Activated CD4-positive, alpha-beta T cell treated with anti-CD3 and anti-CD28 coated beads, Interleukin-2, amount 10 ng/mL, durations not matched to agents 24 days and 14 days (primary cell): ENCODE measurements around the gene MRPL21. TPM values are rescaled to one million over a fixed set of nuclear protein-coding genes. Genes with fewer than 3 reads are reported as not detected.

Experiments used
- DNase-seq: peaks from one replicate; pipeline ENCODE4 v3.0.0; 2022
- H3K27ac Mint-ChIP-seq: one replicate; pipeline ENCODE4 v1.8.0; 2022; ENCODE audit warnings: mild to moderate bottlenecking, mixed read lengths
- H3K27me3 Mint-ChIP-seq: one replicate; pipeline ENCODE4 v1.8.0; 2022; ENCODE audit warnings: mixed read lengths
- H3K36me3 Mint-ChIP-seq: one replicate; pipeline ENCODE4 v1.8.0; 2022; ENCODE audit warnings: low read depth, mild to moderate bottlenecking, mixed read lengths
- H3K4me1 Mint-ChIP-seq: one replicate; pipeline ENCODE4 v1.8.0; 2021; ENCODE audit warnings: mixed read lengths
- H3K4me3 Mint-ChIP-seq: one replicate; pipeline ENCODE4 v1.8.0; 2022; ENCODE audit warnings: mild to moderate bottlenecking, moderate library complexity, mixed read lengths
- H3K9me3 Mint-ChIP-seq: one replicate; pipeline ENCODE4 v1.8.0; 2021; ENCODE audit warnings: mixed read lengths
- intact Hi-C: fragments of 100-400 bp; cut with micrococcal nuclease; formaldehyde crosslinking; loops from one replicate; pipeline ENCODE4 v1.15.1; 2023
- total RNA-seq: library from RNA; stranded (reverse); gene quantifications from 2 replicates; pipeline ENCODE4 v1.2.3, GENCODE V29; 2022

The MRPL21 gene
- total RNA-seq, 1 donor from 2014 or later, result 128 TPM

DNA sequence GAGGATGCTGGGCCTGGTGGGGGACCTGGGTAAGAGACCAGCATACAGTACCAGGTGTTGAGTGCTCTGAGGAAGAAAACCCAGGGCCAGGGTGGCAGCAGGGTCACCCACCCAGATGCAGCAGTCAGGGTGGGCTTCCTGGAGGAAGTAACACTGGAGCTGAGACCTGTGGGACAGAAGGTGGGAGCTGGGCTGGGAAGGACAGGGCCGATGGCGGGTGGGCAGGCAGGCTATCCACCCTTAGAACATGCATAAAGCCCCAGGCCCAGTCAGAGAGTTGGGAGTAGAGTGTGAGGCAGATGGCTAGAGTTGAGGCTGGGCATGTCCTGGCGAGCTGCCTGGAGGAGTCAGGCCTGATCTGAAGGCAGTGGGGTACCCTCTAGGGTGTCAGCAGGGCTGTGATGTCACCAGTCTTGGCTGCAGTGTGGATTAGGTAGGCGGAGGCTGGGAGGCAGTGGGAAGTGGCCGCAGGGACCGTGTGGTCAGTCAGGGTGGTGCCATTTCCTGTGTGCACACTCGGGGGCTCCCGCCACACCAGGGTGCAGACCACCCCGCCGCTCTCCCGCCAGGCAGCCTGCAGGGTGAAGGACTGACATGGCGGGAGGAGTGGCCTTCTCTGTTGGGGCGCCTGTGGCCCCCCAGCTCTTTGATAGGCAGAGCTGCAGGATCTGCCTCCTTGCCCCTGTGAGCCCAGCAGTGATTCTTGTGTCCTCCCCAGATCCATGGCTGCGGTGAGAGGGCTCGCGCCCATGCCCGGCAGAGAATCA is 35.4 kb upstream of the MRPL21 start:
- no peak overlapping the region for H3K4me3 Mint-ChIP-seq
- H3K9me3 Mint-ChIP-seq, result no peaks in the 10 kb centered on the region
- peaks cover 3% of the 10 kb centered on the region for H3K36me3 Mint-ChIP-seq
- intact Hi-C loops, result no loop called here
- H3K4me1 Mint-ChIP-seq, result no peaks in the 10 kb centered on the region
- H3K27me3 Mint-ChIP-seq, result no peaks in the 10 kb centered on the region
- no peak for DNase-seq
- no peak overlapping the region for H3K27ac Mint-ChIP-seq

DNA sequence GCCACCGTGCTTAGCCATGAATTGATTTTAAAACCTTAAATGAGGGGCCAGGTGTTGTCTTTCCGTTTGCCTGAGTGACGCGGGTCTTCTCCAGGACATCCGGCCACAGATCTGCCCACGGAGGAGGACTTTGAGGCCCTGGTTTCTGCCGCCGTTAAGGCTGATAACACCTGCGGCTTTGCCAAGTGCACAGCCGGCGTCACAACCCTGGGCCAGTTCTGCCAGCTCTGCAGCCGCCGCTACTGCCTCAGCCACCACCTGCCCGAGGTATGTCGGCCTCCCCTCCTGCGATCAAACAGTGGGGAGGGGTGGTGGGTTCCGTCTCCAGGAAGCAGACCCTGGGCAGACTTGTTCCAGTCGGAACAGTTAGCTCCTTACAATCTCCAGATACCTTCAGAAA is 34.5 kb upstream of the MRPL21 start:
- Mint-ChIP-seq H3K9me3 (no peaks in the 10 kb centered on the region), H3K36me3 (peaks cover 3% of the 10 kb centered on the region), H3K4me1 (no peaks in the 10 kb centered on the region), H3K27me3 (no peaks in the 10 kb centered on the region), H3K4me3 (no peak overlapping the region), H3K27ac (no peak overlapping the region)
- DNase-seq, result no peak
- intact Hi-C loops, result no loop called here

DNA sequence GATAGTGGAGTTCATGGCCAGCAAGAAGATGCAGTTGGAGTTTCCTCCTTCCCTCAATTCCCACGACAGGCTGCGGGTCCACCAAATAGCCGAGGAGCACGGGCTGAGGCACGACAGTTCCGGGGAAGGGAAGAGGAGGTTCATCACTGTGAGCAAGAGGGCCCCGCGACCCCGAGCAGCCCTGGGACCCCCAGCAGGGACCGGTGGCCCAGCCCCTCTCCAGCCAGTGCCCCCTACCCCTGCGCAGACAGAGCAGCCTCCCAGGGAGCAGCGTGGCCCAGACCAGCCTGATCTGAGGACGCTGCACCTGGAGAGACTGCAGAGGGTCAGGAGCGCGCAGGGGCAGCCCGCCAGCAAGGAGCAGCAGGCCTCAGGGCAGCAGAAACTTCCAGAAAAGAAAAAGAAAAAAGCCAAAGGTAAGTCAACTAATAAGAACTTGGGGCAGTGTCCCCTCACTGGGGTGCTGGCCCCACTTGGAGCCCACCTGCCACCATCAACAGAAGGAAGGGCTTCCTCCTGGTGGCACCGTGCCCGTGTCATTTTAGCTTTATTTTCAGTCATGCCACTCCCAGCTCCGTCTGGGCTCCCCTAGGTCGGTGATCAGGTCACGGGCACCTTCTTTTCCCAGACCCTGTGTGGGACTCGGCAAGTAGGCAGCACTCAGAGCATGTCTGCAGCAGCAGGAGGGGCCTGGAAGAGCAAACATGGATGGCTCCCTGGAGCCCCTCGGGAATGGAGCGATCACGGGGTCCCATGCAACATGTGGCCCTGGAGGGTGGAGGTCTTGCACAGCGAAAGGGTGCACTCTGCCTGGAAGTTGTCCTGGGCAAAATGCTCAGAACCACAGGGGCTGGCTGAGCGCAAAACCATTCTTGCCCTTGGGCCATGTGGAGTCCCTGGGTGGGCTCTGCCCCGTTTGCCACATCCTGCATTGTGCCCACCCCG is 33.3 kb upstream of the MRPL21 start:
- Mint-ChIP-seq H3K4me3 (no peak overlapping the region), H3K27ac (no peak overlapping the region)
- intact Hi-C loops, result no loop called here

DNA sequence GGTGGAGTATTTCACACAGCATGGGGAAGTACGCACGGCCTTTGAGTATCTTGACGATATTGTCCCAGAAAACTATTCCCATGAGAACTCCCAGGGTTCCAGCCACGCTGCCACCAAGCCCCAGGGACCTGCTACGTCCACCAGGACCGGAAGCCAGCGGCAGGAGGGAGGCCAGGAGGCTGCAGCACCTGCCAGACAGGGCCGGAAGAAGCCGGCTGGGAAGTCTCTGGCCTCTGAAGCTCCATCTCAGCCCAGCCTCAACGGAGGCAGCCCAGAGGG is 32.7 kb upstream of the MRPL21 start:
- no peaks in the 10 kb centered on the region for H3K4me1 Mint-ChIP-seq
- no peak overlapping the region for H3K27ac Mint-ChIP-seq
- no peak overlapping the region for H3K4me3 Mint-ChIP-seq
- intact Hi-C loops, result no loop called here
- DNase-seq, result no peak
- H3K9me3 Mint-ChIP-seq, result no peaks in the 10 kb centered on the region
- no peaks in the 10 kb centered on the region for H3K27me3 Mint-ChIP-seq
- peaks cover 6% of the 10 kb centered on the region for H3K36me3 Mint-ChIP-seq

More for the DNA sequence above, 33.3 kb upstream of the MRPL21 start:
- Mint-ChIP-seq H3K4me1 (no peaks in the 10 kb centered on the region), H3K27me3 (no peaks in the 10 kb centered on the region), H3K36me3 (peaks cover 3% of the 10 kb centered on the region), H3K9me3 (no peaks in the 10 kb centered on the region)
- no peak for DNase-seq

DNA sequence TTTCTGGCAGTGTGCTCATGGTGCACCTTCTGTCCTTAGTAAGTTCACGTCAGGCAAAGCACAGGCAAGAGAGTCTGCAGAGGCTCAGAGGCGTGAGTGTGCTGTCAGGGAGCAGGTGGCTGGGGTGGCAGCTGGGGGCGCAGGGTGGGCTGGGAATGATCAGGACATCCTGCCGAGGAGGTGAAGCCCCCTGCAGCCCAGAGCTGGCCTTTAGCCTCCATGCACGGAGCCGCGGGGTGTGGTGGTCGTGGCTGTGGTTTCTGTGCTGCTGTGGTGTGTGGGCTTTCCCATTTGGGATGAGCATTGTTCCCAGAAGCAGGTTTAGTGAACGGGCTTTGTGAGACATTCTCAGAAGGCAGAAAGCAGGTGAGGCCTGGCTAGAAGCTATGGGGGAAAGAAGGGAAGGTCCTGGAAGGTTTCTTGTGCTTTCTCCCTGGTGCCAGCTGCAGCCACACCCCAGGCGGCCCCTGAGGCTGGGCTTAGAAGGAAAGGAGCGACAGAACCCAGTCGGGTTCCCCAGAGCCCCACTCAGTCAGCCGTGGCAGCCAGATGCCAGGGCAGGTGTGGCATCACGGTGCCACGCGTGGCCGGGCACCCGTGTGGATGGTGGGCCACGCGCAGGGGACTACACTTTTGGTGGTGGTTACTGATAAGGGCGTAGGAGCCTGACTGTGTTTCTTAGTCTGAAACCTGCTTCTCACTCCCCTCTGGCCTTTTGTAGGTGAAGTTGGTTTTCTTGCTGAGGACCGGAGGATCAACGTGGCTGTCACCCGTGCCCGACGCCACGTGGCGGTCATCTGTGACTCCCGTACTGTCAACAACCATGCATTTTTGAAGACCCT is 32.1 kb upstream of the MRPL21 start:
- no peaks in the 10 kb centered on the region for H3K4me1 Mint-ChIP-seq
- no peak for DNase-seq
- intact Hi-C loops, result no loop called here
- H3K4me3 Mint-ChIP-seq, result no peak overlapping the region
- no peak overlapping the region for H3K27ac Mint-ChIP-seq
- no peaks in the 10 kb centered on the region for H3K27me3 Mint-ChIP-seq
- H3K36me3 Mint-ChIP-seq, result peaks cover 6% of the 10 kb centered on the region
- H3K9me3 Mint-ChIP-seq, result no peaks in the 10 kb centered on the region

DNA sequence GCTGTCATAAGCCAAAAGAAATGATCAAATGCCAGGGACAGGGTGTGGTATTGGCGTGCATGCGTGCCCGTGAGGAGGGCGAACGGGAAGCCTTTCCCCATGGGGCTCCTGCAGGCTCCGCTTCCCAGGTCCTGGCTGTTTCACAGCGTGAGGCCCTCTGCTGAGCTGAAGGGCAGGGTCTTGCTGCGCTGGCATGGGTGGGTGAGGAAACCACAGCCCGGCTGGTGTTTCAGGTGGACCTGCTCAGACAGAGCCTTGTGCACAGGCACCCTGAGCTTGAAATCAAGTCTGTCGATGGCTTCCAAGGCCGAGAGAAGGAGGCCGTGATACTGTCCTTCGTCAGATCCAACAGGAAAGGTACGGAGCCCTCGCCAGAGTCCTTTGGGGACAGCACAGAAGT is 31.4 kb upstream of the MRPL21 start:
- Mint-ChIP-seq H3K27me3 (no peaks in the 10 kb centered on the region), H3K4me3 (no peak overlapping the region), H3K36me3 (peaks cover 12% of the 10 kb centered on the region), H3K9me3 (no peaks in the 10 kb centered on the region), H3K4me1 (no peaks in the 10 kb centered on the region), H3K27ac (no peak overlapping the region)
- no peak for DNase-seq
- intact Hi-C loops, result no loop called here

DNA sequence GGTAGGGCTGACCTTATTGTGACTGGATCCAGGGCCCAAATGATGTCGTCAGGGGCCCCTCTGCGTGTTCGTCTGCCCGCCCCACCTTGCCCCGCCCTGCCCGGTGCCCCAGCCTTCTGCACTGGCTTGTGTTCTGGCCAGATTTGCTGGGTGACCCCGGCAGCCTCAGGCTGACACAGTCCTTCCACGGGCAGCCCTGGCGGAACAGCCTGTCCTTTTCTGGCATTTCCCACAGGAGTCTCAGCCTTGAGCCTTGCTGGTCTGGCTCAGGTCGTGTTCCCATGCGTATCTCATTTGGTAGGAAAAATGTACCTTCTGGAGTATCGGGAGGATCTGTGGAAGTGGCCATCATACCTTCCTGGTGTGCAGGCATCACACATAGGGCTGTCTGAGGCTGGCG is 31.0 kb upstream of the MRPL21 start:
- Mint-ChIP-seq H3K4me3 (no peak overlapping the region), H3K4me1 (no peaks in the 10 kb centered on the region), H3K9me3 (no peaks in the 10 kb centered on the region), H3K27me3 (no peaks in the 10 kb centered on the region), H3K27ac (no peak overlapping the region), H3K36me3 (peaks cover 15% of the 10 kb centered on the region)
- intact Hi-C loops, result no loop called here
- no peak for DNase-seq

DNA sequence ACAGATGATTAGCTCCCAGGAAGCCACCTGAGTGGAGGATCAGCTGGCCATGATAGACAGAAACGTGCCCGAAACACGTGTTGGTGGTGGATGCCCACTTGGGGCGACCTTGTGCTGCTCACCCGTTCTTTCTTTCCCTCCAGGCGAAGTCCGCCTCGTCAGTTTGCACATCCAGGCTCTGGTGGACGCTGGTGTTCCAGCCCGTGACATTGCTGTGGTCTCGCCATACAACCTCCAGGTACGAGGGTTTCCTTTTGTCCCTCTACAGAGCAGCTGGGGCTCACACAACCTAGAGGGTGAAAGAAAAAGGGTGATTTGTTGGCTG is 30.7 kb upstream of the MRPL21 start:
- no peak overlapping the region for H3K4me3 Mint-ChIP-seq
- intact Hi-C loops, result no loop called here
- no peaks in the 10 kb centered on the region for H3K4me1 Mint-ChIP-seq
- H3K27me3 Mint-ChIP-seq, result no peaks in the 10 kb centered on the region
- H3K36me3 Mint-ChIP-seq, result peaks cover 18% of the 10 kb centered on the region
- DNase-seq, result no peak
- H3K9me3 Mint-ChIP-seq, result no peaks in the 10 kb centered on the region
- no peak overlapping the region for H3K27ac Mint-ChIP-seq

DNA sequence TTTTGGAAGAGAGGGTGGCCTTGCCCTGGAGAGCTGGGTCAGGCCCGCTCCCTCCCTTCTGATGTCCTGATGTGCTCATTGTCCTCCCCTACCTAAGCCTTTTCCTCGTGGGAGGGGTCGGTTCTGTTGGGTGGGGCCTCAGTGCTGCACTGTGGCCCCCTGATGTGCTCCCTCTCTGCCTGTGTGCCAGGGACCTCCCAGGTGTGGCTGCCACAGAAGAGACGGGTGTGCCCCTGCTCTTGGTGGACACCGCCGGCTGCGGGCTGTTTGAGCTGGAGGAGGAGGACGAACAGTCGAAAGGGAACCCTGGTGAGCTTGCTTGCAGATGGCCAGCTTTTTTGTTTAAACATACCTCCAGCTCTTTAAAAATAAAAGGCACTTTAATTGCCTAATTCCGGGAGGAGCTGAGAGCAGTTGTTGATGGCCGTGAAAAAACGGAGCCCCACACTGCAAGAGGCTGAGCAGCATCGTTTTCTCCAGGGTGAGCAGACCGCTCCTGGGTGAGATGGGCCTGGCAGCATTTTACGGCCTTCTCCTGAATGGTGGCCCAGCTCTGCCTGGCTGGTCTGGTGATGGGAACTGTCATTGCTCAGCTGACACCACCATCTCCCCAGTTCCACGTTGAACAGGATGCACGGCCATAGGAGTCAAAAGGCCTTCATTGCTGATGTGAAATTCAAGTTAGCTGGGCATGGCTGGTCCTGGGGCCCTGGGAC is 30.1 kb upstream of the MRPL21 start:
- intact Hi-C loops, result no loop called here
- DNase-seq, result no peak
- H3K27me3 Mint-ChIP-seq, result no peaks in the 10 kb centered on the region
- H3K9me3 Mint-ChIP-seq, result no peaks in the 10 kb centered on the region
- H3K27ac Mint-ChIP-seq, result no peak overlapping the region
- H3K36me3 Mint-ChIP-seq, result peaks cover 22% of the 10 kb centered on the region
- no peak overlapping the region for H3K4me3 Mint-ChIP-seq
- no peaks in the 10 kb centered on the region for H3K4me1 Mint-ChIP-seq

DNA sequence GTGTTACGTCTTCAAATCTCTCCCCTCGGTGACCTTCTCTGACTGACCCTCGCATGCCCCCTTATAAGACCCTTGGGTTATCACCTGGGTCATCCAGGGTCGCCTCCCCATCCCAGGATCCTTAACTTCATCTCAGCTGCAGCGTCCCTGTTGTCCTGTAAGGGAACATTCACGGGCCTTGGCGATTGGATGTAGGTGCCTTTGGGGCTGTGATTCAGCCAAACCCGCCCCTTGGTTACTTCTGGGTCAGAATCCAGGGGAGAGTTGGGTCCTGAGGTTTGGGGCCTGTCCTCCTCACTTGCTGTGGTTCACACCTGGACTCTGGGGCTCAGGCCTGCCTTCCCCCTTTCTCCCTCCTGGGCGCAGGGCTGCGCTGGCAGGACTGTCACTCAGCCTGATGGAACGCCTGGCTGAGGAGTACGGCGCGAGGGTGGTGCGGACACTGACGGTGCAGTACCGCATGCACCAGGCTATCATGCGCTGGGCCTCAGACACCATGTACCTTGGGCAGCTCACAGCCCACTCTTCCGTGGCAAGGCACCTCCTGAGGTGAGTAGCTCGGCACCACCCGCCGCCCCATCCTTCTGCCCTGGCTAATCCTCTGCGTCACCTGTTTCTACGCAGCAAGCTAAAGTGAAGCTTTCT is 29.4 kb upstream of the MRPL21 start:
- intact Hi-C loops, result no loop called here
- Mint-ChIP-seq H3K9me3 (no peaks in the 10 kb centered on the region), H3K36me3 (peaks cover 26% of the 10 kb centered on the region), H3K27me3 (no peaks in the 10 kb centered on the region), H3K4me3 (no peak overlapping the region), H3K27ac (no peak overlapping the region), H3K4me1 (no peaks in the 10 kb centered on the region)
- no peak for DNase-seq

DNA sequence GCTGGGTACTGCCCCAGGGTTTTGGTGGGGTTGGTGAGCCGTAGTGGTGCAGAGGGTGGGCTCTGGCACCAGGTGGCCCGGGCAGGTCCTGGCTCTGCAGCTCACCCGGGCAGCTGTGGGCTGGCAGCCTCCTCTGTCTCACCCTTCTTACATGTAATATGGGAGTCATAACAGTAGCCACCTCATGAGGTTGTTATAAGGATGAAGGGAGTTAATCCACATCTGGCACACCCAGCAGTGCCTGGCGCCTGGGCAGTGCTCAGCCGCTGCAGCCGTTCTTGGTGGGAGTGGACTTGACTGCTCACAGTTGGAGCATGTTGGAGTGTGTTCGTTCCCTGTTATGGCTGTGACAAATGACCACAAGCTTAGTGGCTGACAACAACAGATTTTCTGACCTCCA is 28.7 kb upstream of the MRPL21 start:
- Mint-ChIP-seq H3K27me3 (no peaks in the 10 kb centered on the region), H3K4me3 (no peak overlapping the region), H3K27ac (no peak overlapping the region), H3K9me3 (no peaks in the 10 kb centered on the region), H3K36me3 (peaks cover 33% of the 10 kb centered on the region), H3K4me1 (no peaks in the 10 kb centered on the region)
- no peak for DNase-seq
- intact Hi-C loops, result no loop called here

DNA sequence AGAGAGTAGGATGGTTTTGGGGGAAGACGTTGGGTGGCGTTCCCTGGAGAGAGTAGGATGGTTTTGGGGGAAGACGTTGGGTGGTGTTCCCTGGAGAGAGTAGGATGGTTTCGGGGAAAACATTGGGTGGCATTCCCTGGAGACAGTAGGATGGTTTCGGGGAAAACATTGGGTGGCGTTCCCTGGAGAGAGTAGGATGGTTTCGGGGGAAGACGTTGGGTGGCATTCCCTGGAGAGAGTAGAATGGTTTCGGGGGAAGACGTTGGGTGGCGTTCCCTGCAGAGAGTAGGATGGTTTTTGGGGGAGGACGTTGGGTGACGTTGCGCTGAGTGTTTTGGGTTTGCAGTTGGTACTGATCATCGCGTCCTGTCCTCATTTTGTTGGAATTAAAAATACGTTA is 28.3 kb upstream of the MRPL21 start:
- Mint-ChIP-seq H3K27ac (no peak overlapping the region), H3K27me3 (no peaks in the 10 kb centered on the region), H3K9me3 (no peaks in the 10 kb centered on the region), H3K36me3 (peaks cover 37% of the 10 kb centered on the region), H3K4me1 (no peaks in the 10 kb centered on the region), H3K4me3 (no peak overlapping the region)
- no peak for DNase-seq
- intact Hi-C loops, result no loop called here
